Loucy (cell line): ENCODE results near the gene TXNDC17.

ENCODE experiments used
- H2AFZ ChIP-seq: fragments of 200-600 bp; sonication (generic); 2 replicates; pipeline ENCODE4 v1.6.0; 2016; ENCODE audit warnings: antibody characterized with exemption, mild to moderate bottlenecking, low read length, moderate library complexity
- H3F3A ChIP-seq: fragments of 200-600 bp; 2 replicates; pipeline ENCODE4 v1.6.0; 2016; ENCODE audit warnings: antibody characterized with exemption, low read depth, mild to moderate bottlenecking
- H3K27me3 ChIP-seq: fragments of 200-600 bp; sonication (generic); 2 replicates; pipeline ENCODE4 v1.6.1; 2014; ENCODE audit warnings: low read length, mild to moderate bottlenecking; ENCODE audit not compliant: insufficient read depth, poor library complexity, severe bottlenecking
- H3K36me3 ChIP-seq: fragments of 200-600 bp; sonication (generic); 2 replicates; pipeline ENCODE4 v1.6.1; 2016; ENCODE audit warnings: low read length; ENCODE audit not compliant: insufficient read depth
- H3K4me1 ChIP-seq: fragments of 200-600 bp; sonication (generic); 2 replicates; pipeline ENCODE4 v1.5.1; 2014; ENCODE audit warnings: low read length, mild to moderate bottlenecking; ENCODE audit not compliant: insufficient read depth, poor library complexity, severe bottlenecking
- H3K4me2 ChIP-seq: fragments of 200-600 bp; sonication (generic); 2 replicates; pipeline ENCODE4 v1.6.0; 2014; ENCODE audit warnings: antibody characterized with exemption, low read length, low read depth, mild to moderate bottlenecking; ENCODE audit not compliant: poor library complexity, severe bottlenecking
- H3K4me3 ChIP-seq: fragments of 200-600 bp; sonication (generic); 2 replicates; pipeline ENCODE4 v1.5.1; 2014; ENCODE audit warnings: low read length, mild to moderate bottlenecking, mixed read lengths; ENCODE audit not compliant: poor library complexity, severe bottlenecking
- H3K79me2 ChIP-seq: fragments of 200-600 bp; sonication (generic); 2 replicates; pipeline ENCODE4 v1.6.1; 2014; ENCODE audit warnings: low read length; ENCODE audit not compliant: insufficient read depth
- H3K9ac ChIP-seq: fragments of 200-600 bp; sonication (generic); 2 replicates; pipeline ENCODE4 v1.6.0; 2014; ENCODE audit warnings: mild to moderate bottlenecking, low read depth, low read length, moderate library complexity; ENCODE audit not compliant: poor library complexity, severe bottlenecking
- H3K9me2 ChIP-seq: fragments of 200-600 bp; sonication (generic); replicated peaks from 2 replicates; pipeline ENCODE4 v1.6.1; 2016; ENCODE audit warnings: low read depth, low read length, mixed read lengths
- H3K9me3 ChIP-seq: fragments of 200-600 bp; sonication (generic); 2 replicates; pipeline ENCODE4 v1.6.1; 2014; ENCODE audit warnings: mild to moderate bottlenecking, antibody characterized with exemption, low read length, low read depth; ENCODE audit not compliant: insufficient read depth
- H4K20me1 ChIP-seq: fragments of 200-600 bp; sonication (generic); 2 replicates; pipeline ENCODE4 v1.6.0; 2014; ENCODE audit warnings: antibody characterized with exemption, low read length, mild to moderate bottlenecking; ENCODE audit not compliant: insufficient read depth, poor library complexity, severe bottlenecking
- EZH2phosphoT487 ChIP-seq: fragments of 200-600 bp; IDR thresholded peaks from 2 replicates; pipeline ENCODE4 v1.6.1; 2018; ENCODE audit warnings: antibody characterized with exemption, mild to moderate bottlenecking, moderate library complexity, borderline replicate concordance
- TF ChIP-seq, protein P1 (sequence below): fragments of 200-600 bp; sonication (generic); conservative IDR thresholded peaks from 2 replicates; pipeline ENCODE4 v1.5.1; 2014; ENCODE audit warnings: mild to moderate bottlenecking, antibody characterized with exemption, low read length

TXNDC17 gene

GRCh38 chr17:6610011-6610410 is 30.8 kb upstream of the TXNDC17 start:
- no peak overlapping the region for H3K4me3 ChIP-seq
- H3K79me2 ChIP-seq, result no peaks in the 10 kb centered on the region
- no peaks in the 10 kb centered on the region for H3K4me1 ChIP-seq
- H3K9me2 ChIP-seq, result no peaks in the 10 kb centered on the region
- no peaks in the 10 kb centered on the region for H4K20me1 ChIP-seq
- TF ChIP-seq EZH2phosphoT487, result no peak
- TF ChIP-seq, protein P1, sequence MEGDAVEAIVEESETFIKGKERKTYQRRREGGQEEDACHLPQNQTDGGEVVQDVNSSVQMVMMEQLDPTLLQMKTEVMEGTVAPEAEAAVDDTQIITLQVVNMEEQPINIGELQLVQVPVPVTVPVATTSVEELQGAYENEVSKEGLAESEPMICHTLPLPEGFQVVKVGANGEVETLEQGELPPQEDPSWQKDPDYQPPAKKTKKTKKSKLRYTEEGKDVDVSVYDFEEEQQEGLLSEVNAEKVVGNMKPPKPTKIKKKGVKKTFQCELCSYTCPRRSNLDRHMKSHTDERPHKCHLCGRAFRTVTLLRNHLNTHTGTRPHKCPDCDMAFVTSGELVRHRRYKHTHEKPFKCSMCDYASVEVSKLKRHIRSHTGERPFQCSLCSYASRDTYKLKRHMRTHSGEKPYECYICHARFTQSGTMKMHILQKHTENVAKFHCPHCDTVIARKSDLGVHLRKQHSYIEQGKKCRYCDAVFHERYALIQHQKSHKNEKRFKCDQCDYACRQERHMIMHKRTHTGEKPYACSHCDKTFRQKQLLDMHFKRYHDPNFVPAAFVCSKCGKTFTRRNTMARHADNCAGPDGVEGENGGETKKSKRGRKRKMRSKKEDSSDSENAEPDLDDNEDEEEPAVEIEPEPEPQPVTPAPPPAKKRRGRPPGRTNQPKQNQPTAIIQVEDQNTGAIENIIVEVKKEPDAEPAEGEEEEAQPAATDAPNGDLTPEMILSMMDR, result no peak
- H3K27me3 ChIP-seq, result no peaks in the 10 kb centered on the region
- H3K9ac ChIP-seq, result no peak overlapping the region
- H3K36me3 ChIP-seq, result peaks cover 55% of the 10 kb centered on the region; the same call in 1 of the 2 replicates
- H3K9me3 ChIP-seq, result no peaks in the 10 kb centered on the region
- H2AFZ ChIP-seq, result no peak overlapping the region
- no peak overlapping the region for H3K4me2 ChIP-seq
- no peaks in the 10 kb centered on the region for H3F3A ChIP-seq

DNA sequence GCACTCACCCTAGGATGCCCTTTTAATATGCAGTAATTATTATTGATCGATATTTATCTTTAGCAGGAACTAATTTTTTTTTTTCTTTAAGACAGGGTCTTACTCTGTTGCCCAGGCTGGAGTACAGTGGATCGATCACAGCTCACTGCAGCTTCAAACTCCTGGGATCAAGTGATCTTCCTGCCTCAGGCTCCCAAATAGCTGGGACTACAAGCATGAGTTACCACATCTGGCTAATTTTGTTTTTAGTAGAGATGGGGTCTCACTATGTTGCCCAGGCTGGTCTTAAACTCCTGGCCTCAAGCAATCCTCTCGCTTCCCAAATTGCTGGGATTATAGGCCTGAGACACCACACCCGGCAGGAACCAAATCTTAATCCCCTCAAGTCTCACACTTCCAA is 29.6 kb upstream of the TXNDC17 start:
- TF ChIP-seq EZH2phosphoT487, result no peak
- TF ChIP-seq, protein P1, result no peak
- no peaks in the 10 kb centered on the region for H3K27me3 ChIP-seq
- no peaks in the 10 kb centered on the region for H3K79me2 ChIP-seq
- H3K4me3 ChIP-seq, result no peak overlapping the region
- H3K9ac ChIP-seq, result no peak overlapping the region
- no peaks in the 10 kb centered on the region for H3F3A ChIP-seq
- H2AFZ ChIP-seq, result no peak overlapping the region
- H3K9me3 ChIP-seq, result no peaks in the 10 kb centered on the region
- H3K4me1 ChIP-seq, result no peaks in the 10 kb centered on the region
- H3K36me3 ChIP-seq, result peaks cover 46% of the 10 kb centered on the region; the same call in 1 of the 2 replicates
- no peaks in the 10 kb centered on the region for H3K9me2 ChIP-seq
- no peaks in the 10 kb centered on the region for H4K20me1 ChIP-seq
- H3K4me2 ChIP-seq, result no peak overlapping the region

DNA sequence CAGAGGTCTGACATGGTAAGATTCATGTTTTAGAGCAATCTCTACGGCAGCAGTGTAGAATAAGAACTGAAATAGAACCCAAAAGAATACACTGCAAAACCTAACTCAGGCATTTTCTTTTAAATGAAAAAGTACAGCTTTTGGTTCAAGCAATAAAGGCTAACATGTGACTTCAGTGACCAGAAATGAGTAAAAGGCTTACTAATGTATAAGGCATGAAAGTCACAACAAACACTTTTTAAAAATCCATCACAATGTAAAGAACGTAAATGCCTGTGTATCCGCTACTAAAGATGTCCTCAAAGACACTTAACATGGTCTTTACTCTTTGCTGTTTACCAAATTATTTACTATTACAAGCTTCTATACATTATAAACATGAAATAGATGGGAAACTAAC is 16.9 kb upstream of the TXNDC17 start:
- no peak overlapping the region for H3K4me3 ChIP-seq
- no peaks in the 10 kb centered on the region for H3K79me2 ChIP-seq
- peaks cover 41% of the 10 kb centered on the region; the same call in 1 of the 2 replicates for H3K36me3 ChIP-seq

More for the DNA sequence above, 16.9 kb upstream of the TXNDC17 start:
- H3K9me3 ChIP-seq, result no peaks in the 10 kb centered on the region
- no peak overlapping the region for H3K9ac ChIP-seq
- H3K27me3 ChIP-seq, result no peaks in the 10 kb centered on the region
- no peak overlapping the region for H2AFZ ChIP-seq
- no peak overlapping the region for H3K4me2 ChIP-seq
- H3K9me2 ChIP-seq, result no peaks in the 10 kb centered on the region
- H3K4me1 ChIP-seq, result no peaks in the 10 kb centered on the region
- TF ChIP-seq EZH2phosphoT487, result no peak
- TF ChIP-seq, protein P1, result no peak
- peaks cover 3% of the 10 kb centered on the region for H4K20me1 ChIP-seq
- H3F3A ChIP-seq, result no peaks in the 10 kb centered on the region
